CD4-positive, alpha-beta T cell treated with Interleukin-21 for 1 hour (primary cell): ENCODE results near the gene EBF4.
"Not testable (repeated sequence)": the region's sequence is repeated elsewhere in the genome, so short reads cannot be mapped to it uniquely, and the experiment has no call there.

Experiments
- DNase-seq: peaks from one replicate; pipeline ENCODE4 v3.0.0-alpha.2; 2020

EBF4 gene

GRCh38 chr20:2797136-2797983, 104.8 kb downstream of the EBF4 start:
- no peak for DNase-seq

DNA sequence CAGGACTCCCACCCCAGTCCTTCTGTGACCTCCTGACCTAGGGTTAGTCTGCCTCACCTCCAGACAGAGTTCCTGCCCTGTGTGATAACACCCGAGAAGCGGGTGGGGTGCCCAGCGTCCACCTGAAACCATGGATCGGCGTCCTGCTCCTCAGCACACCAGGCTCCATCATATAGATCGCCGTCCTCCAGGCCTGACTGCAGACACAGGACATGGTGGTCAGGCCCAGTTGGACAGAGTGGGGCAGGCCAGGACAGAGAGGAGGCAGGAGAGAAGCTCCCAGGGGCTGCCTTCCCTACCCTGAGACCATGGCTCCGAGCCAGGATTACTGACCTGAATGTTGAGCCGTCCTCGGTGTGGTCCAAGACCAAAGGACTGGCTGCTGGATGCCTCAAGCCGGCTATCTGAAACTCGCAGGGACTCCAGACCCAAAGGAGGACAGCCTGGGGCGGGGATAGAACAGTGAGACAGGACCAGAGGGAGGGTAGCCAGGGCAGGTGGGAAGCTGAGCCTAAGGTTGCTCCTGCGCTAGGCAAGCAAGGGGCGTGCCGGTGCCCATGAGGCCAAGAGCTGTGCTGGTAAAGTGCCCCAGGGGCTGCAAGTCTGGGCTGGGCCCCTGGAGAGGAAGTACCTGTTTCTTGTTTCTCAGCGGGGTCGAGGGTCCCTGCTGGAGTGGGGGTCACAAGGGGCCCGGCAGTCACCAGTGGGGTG, 105.7 kb downstream of the EBF4 start:
- no peak for DNase-seq

DNA sequence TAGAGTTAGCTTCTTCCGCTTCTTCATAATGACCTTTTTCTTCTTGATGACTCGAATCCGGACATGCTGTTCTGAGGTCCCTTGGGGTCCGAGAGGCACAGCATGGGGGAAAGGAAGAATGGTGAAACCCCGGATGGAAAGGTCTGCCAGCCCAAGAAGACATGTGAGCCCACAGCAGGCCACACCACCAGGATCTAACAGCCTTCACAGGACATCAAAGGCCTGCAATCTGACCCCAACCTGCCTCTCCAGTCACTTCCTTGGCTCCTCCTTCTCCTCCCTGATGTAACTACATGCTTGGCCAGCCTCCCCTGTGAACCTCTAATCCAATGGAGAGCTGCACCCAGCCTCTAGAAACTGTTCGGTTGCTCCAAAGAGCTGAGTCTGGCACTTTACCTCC, 106.2 kb downstream of the EBF4 start:
- DNase-seq = no peak

GRCh38 chr20:2799271-2799670, 106.7 kb downstream of the EBF4 start:
- DNase-seq = no peak

DNA sequence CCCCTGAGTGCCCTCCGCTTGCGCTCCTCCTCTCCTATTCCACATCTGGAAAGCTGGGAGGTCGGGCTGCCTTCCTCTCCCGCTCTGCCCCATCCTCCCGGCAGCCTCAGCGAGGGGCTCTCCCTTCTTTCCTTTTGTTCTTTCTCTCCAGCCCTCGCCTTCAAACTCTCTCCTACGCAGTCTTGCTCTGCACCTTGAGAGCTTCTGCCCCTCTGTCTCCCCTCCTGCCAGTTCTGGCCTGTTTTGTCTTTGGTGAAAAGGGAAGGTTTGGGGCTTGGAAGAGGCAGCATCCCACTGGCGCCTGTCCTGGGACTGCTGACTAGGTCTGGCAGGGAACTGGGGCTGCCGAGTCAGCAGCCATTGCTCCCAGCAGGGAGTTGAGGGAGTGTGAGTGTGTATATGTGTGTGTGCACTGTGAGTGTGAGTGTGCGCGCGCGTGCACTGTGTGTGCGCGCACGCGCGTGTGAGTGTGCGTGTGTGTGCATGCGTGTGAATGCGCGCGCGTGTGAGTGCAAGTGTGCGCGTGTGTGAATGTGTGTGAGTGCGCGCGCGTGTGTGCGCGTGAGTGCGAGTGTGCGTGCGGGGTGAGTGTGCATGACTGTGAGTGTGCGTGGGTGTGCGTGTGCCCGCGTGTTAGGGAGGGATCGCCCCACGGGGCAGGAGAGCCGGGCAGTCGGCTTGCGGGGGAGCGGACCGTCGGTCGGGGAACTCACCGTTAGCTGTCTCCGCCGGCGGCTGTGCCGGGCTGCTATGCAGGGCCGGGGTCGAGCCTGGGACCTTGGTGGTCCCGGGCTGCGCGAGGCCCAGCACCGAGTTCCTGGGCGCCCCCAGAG, 107.3 kb downstream of the EBF4 start:
- DNase-seq = no peak

DNA sequence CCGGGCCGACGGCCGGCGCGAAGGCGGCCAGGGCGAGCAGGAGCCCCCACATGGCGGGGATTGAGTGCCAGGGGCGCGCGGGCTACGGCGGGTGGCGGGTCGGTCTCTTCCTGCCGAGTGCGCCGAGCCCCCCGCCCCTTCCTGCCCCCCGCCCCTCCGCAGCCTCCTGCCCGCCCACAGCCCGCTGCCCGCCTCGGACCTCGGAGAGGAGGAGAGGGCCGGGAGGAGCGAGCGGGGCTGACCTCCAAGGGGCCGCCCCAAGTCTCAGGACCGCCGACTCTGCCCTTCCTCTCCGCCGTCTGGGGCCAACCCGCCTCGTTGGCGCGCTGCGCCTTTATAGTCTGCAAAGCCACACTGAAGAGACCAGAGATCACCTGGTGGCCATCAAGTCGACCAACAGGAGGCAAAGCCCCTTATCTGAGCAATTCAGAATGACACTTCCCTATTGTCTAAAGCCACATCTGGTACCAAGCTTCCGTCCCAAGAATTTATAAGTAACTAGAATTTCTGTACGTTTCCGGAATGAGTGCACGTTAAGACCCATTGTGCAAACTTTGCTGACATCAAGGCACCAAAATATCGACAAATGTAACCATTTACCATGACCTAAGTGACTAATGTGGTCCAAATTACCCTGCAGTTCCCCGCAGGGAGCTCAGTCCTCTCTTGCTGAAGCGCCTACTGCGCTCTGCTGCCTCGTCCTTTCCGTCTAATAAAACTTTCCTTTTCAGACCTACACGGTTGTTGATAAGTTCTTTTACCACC, 108.1 kb downstream of the EBF4 start, which contains the start of gene CPXM1:
Gene CPXM1 (minus strand): TSS at position 107 of the 765 bp plus-strand sequence. CDS start 55 bp downstream, at position 52.
- no peak for DNase-seq

- DNase-seq = no peak
These were observed 108.7 kb downstream of the EBF4 start for GRCh38 chr20:2801286-2801728.

GRCh38 chr20:2804041-2804828, 111.7 kb downstream of the EBF4 start:
- DNase-seq = no peak

GRCh38 chr20:2804852-2805688, 112.5 kb downstream of the EBF4 start:
- no peak for DNase-seq

GRCh38 chr20:2805689-2806350, 113.2 kb downstream of the EBF4 start:
- DNase-seq = no peak

GRCh38 chr20:2806351-2806701, 113.7 kb downstream of the EBF4 start:
- no peak for DNase-seq

GRCh38 chr20:2807019-2807418, 114.4 kb downstream of the EBF4 start:
- DNase-seq = no peak

DNA sequence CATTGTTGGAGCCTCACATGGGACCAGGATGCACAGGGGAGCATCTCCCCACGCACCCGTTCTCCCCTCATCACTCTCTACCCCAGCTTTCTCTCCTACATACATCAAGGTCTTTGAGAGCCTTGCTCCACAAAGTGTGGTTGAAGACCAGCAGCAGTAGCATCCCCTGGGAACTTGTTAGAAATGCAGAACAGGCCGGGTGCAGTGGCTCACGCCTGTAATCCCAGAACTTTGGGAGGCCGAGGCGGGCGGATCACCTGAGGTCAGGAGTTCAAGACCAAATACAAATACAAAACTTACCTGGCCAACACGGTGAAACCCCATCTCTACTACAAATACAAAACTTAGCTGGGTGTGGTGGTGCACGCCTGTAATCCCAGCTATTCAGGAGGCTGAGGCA, 115.3 kb downstream of the EBF4 start:
- DNase-seq = not testable (repeated sequence)

DNA sequence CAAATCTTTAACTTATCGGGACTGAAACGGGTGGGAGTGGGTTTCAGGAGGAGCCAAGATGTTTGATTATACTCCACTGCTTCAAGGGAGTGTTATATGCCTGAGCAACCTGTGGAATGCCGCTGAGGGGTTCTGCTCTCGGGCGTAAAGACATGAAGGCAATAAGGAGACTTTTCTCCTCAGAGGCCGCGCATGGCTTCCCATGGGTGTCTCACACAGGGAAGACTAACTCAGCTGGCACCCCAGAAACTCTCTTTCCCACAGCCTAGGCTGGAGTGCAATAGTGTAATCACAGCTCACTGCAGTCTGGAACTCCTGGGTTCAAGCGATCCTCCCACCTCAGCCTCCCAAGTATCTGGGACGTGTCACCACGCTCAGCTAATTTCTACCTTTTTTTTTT, 117.1 kb downstream of the EBF4 start:
- DNase-seq = no peak
